ENCODE results near the gene ZC3H11A. TPM values are rescaled to one million over a fixed set of nuclear protein-coding genes. Genes with fewer than 3 reads are reported as not detected.
A peak's percentile ranks its signal among the peaks of the same experiment; 100 is the strongest.

The ZC3H11A gene
- total RNA-seq, 4 donors from 2014 or later = 73.2 to 85.6 (median 81.3) TPM

GRCh38 chr1:203799971-203800370, 4.5 kb downstream of the ZC3H11A start:
- intact Hi-C loops (cut with DNase I) = no loop called here
- 56% methylated on average over 1 of the region's 1 CpG for WGBS
- H3K4me1 ChIP-seq = peaks cover 47 to 80% (median 71%) of the 10 kb centered on the region in 4 donors
- H3K36me3 ChIP-seq = peaks cover 6 to 24% (median 15%) of the 10 kb centered on the region in 4 donors
- H3K27ac ChIP-seq (replicated peaks in 1 of 4) = peak overlapping the region in 2 of 4 donors; percentile 20 to 41
- DNase-seq (ENCODE audit: extremely low spot score) = no peak
- H3K9me3 ChIP-seq = no peaks in the 10 kb centered on the region
- H3K4me3 ChIP-seq = no peak overlapping the region
- TF ChIP-seq POLR2AphosphoS5 (IDR thresholded peaks at IDR 0.05) (no peak), CTCF (IDR thresholded peaks at IDR 0.05) (no peak), POLR2A (IDR thresholded peaks at IDR 0.05; ENCODE audit: low read depth) (no peak), EP300 (IDR thresholded peaks at IDR 0.05) (no peak)
- no peaks in the 10 kb centered on the region for H3K27me3 ChIP-seq

- Histone ChIP-seq H3K4me3 (no peak overlapping the region), H3K27ac (replicated peaks in 1 of 4) (no peak overlapping the region), H3K4me1 (peaks cover 9 to 48% (median 46%) of the 10 kb centered on the region in 4 donors), H3K9me3 (no peaks in the 10 kb centered on the region), H3K36me3 (peaks cover 6 to 53% (median 34%) of the 10 kb centered on the region in 4 donors), H3K27me3 (no peaks in the 10 kb centered on the region)
- intact Hi-C loops (cut with DNase I) = no loop called here
- TF ChIP-seq EP300 (IDR thresholded peaks at IDR 0.05) = no peak
- no peak for TF ChIP-seq POLR2AphosphoS5 (IDR thresholded peaks at IDR 0.05)
- no peak for TF ChIP-seq POLR2A (IDR thresholded peaks at IDR 0.05; ENCODE audit: low read depth)
- TF ChIP-seq CTCF (IDR thresholded peaks at IDR 0.05) = no peak
- peak; percentile 53 for DNase-seq (ENCODE audit: extremely low spot score)
- 98% methylated on average over 7 of the region's 7 CpGs for WGBS
These were observed 10.3 kb downstream of the ZC3H11A start for GRCh38 chr1:203805689-203806088.

- intact Hi-C loops (cut with DNase I) = no loop called here
- H3K9me3 ChIP-seq = no peaks in the 10 kb centered on the region
- WGBS = 54% methylated on average over 2 of the region's 2 CpGs
- TF ChIP-seq CTCF (IDR thresholded peaks at IDR 0.05) = no peak
- TF ChIP-seq EP300 (IDR thresholded peaks at IDR 0.05) = no peak
- TF ChIP-seq POLR2AphosphoS5 (IDR thresholded peaks at IDR 0.05) = no peak
- peaks cover 6 to 59% (median 38%) of the 10 kb centered on the region in 4 donors for H3K36me3 ChIP-seq
- H3K27me3 ChIP-seq = no peaks in the 10 kb centered on the region
- peaks cover 0 to 36% (median 33%) of the 10 kb centered on the region in 4 donors for H3K4me1 ChIP-seq
- peak overlapping the region in 1 of 4 donors; percentile 36 for H3K27ac ChIP-seq (replicated peaks in 1 of 4)
- DNase-seq (ENCODE audit: extremely low spot score) = peak; percentile 64
- no peak overlapping the region for H3K4me3 ChIP-seq
These were observed 11.8 kb downstream of the ZC3H11A start for GRCh38 chr1:203807196-203807595.

- no peak overlapping the region for H3K27ac ChIP-seq (replicated peaks in 1 of 4)
- peaks cover 18 to 74% (median 48%) of the 10 kb centered on the region in 4 donors for H3K36me3 ChIP-seq
- WGBS = 100% methylated on average over 2 of the region's 2 CpGs
- H3K27me3 ChIP-seq = no peaks in the 10 kb centered on the region
- H3K9me3 ChIP-seq = no peaks in the 10 kb centered on the region
- TF ChIP-seq POLR2AphosphoS5 (IDR thresholded peaks at IDR 0.05) = no peak
- no peak for TF ChIP-seq EP300 (IDR thresholded peaks at IDR 0.05)
- no peak for TF ChIP-seq CTCF (IDR thresholded peaks at IDR 0.05)
- TF ChIP-seq POLR2A (IDR thresholded peaks at IDR 0.05; ENCODE audit: low read depth) = no peak
- peaks cover 0 to 5% (median 2%) of the 10 kb centered on the region in 4 donors for H3K4me1 ChIP-seq
- intact Hi-C loops (cut with DNase I) = no loop called here
- DNase-seq (ENCODE audit: extremely low spot score) = peak; percentile 14
- no peak overlapping the region for H3K4me3 ChIP-seq
These were observed 18.3 kb downstream of the ZC3H11A start for GRCh38 chr1:203813581-203814341.
